NOMO-1 treated with DMSO at 0.1 percent for 48 hours (cell line): ENCODE measurements around the gene ACAP2.
A peak's percentile ranks its signal among the peaks of the same experiment; 100 is the strongest.
"Not testable (repeated sequence)": the region's sequence is repeated elsewhere in the genome, so short reads cannot be mapped to it uniquely, and the experiment has no call there.

ENCODE experiments used
- DNase-seq: peaks from one replicate; lab custom pipeline; 2025; ENCODE audit not compliant: unreplicated experiment; lab: John Stamatoyannopoulos, UW

ACAP2 gene, protein sequence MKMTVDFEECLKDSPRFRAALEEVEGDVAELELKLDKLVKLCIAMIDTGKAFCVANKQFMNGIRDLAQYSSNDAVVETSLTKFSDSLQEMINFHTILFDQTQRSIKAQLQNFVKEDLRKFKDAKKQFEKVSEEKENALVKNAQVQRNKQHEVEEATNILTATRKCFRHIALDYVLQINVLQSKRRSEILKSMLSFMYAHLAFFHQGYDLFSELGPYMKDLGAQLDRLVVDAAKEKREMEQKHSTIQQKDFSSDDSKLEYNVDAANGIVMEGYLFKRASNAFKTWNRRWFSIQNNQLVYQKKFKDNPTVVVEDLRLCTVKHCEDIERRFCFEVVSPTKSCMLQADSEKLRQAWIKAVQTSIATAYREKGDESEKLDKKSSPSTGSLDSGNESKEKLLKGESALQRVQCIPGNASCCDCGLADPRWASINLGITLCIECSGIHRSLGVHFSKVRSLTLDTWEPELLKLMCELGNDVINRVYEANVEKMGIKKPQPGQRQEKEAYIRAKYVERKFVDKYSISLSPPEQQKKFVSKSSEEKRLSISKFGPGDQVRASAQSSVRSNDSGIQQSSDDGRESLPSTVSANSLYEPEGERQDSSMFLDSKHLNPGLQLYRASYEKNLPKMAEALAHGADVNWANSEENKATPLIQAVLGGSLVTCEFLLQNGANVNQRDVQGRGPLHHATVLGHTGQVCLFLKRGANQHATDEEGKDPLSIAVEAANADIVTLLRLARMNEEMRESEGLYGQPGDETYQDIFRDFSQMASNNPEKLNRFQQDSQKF

DNA sequence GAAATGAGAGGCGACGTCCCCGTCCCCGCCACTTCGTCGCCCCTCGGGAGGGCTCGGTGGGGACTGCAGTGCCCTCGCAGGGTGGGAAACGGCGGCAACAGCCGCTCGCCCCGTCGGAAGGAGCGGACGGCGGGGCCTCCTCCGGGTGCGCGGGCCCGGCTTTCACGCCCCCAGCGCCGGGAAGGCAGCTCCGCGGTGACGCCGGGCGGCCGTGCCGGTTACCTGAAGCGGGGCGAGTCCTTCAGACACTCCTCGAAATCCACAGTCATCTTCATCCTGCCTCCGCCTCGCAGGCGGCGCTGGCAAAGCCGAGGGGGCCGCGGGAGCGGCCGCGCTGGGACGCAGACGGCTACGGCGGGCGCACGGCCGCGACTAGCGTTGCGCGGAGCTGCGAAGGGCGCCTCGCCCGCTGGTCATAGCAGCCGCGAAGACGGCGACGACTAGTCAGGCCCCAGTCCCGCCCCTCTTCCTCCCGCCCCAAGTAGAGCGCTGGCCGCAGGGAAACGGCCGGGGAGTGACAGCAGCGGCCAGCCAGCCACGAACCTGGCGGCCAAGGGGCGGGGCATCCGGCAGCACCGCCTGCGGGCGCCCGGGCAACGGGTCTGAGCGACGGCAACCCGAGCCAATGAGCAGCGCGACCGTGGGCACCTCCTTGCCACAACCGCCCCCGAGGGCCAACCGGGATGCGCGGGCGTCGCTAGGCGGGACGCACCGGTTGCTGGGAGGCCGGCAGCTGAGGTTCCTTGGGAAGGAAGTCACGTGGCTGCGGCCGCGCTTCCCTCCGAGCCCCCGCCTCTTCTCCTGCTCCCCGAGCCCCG is at the start of gene ACAP2:
TSS of gene ACAP2 (minus strand) at position 448 of the 818 bp plus-strand sequence. CDS start at position 275, 173 bp downstream.
- peak; percentile 100 for DNase-seq

DNA sequence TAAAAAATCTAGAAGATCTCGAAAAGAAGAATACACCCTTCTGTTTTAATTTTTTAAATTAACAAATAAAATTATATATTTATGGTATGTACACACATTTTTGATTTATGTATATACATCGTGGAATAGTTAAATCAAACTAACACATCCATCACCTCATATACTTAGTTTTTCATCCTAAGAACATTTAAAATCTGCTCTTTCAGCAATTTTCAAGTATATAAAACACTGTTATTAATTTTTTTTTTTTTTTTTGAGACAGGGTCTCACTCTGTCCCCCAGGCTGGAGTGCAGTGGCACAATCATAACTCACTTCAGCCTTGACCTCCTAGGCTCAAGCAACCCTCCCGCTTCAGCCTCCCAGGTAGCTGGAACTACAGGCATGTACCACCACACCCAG is 32.8 kb upstream of the ACAP2 start:
- DNase-seq: no peak

DNA sequence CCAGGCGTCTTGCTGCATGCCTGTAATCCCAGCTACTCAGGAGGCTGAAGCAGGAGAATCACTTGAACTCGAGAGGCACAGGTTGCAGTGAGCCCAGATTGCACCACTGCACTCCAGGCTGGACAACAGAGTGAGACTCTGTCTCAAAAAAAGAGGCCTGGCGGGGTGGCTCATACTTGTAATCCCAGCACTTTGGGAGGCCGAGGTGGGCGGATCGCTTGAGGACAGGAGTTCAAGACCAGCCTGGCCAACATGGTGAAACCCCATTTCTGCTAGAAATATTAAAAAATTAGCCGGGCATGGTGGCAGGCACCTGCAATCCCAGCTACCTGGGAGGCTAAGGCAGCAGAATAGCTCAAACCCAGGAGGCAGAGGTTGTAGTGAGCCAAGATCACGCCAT is 32.3 kb upstream of the ACAP2 start:
- not testable (repeated sequence) for DNase-seq

DNA sequence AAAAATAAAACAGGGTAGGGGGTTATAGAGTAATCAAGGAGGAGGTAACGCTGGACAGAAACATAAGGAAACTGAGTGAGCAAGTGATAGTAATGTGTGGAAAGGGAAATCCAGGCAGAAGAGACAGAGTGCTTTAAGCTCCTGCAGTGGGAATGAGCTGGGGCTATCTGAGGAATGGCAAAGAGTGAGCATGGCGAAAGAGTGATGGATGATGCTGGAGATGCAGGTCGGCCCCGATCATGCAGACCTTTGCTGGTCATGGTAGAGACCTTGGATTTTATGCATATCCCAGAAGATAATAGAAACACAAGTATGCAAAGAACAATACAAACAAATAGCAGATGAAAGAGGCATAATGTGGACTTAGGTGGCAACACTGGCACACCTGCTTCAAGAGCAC is 26.0 kb upstream of the ACAP2 start:
- DNase-seq: no peak

DNA sequence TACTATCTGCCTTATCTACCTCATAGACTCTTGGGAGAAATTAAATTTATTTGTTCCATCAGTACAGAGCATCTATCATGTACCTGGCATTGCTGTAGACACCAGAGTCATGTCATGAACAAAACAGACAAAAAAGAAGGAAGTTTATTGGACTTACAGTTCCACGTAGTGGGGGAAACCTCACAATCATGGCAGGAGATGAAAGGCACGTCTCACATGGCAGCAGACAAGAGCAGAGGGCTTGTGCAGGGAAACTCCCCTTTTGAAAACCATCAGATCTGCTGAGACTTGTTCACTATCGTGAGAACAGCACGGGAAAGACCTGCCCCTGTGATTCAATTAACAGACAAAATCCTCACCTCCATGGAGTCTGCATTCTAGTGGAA is 25.6 kb upstream of the ACAP2 start:
- no peak for DNase-seq

DNA sequence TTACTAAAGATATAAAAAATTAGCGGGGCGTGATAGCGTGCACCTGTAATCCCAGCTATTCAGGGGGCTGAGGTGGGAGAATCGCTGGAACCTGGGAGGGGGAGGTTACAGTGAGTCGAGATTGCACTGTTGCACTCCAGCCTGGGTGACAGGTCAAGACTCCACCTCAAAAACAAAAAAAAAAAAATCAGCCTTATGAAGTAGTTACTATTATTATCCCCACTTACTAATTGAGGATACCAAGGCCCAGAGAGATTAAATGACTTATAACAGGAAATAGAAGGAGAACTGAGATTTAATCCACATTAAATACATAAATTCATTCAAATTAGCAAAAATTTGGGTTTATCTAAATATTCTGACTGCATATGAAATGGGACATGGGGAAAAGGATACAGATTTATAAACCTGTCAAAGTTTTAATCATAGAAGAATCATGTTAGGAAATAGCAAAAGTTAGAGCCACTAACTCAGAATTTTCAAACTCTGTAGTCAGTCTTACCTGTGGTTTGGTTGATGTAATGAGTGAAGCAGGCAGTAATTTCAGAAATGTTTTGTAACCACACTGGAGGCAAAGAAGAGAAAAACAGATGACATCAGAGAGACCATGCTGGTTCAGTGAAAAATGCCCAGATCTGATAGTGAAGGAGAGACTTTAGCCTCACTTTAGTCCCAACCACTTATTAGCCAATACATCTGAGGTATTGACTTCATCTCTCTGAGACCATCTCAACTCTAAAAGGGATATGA is 25.0 kb upstream of the ACAP2 start:
- DNase-seq: no peak

DNA sequence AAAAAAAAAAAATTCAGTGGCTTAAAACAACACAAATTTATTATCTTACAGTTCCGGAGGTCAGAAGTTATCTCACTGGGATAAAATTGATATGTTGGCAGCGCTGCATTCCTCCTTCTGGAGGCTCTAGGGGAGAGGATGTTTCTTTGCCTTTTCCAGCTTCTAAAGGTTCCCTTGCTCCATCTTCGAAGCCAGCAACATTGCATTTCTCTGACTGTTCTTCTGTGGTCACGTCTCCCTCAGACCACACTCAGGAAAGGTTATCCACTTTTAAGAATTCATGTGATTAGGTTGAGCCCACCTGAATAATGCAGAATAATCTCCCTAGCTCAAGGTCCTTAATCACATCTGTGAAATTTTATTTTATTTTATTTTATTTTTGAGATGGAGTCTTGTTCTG is 23.4 kb upstream of the ACAP2 start:
- no peak for DNase-seq

DNA sequence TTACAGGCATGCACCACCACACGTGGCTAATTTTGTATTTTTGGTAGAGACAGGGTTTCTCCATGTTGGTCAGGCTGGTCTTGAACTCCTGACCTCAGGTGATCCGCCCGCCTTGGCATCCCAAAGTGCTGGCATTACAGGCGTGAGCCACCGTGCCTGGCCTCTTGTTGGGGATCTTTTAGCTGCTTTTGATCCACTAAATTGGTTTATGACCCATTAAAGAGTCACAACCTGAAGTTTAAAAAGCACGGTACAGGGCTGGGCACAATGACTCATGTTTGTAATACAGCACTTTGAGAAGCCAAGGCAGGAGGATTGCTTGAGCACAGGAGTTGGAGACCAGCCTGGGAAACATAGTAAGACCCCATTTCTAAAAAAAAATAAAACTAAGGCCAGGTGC is 20.1 kb upstream of the ACAP2 start:
- DNase-seq: not testable (repeated sequence)

DNA sequence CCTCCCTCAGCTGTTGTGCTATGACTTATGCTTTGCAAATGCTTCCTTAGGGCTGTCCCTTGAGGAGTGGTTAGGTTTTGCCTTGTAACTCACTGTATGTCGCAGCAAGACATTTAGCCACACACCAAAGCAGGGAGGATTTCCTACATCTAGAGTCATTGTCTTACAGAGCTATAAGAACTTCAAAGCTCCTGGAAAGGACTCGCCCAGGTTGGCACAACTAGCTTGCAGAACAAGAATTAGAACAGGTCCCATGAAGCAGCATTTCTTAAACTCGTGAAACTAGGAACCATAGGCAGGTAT is 19.4 kb upstream of the ACAP2 start:
- no peak for DNase-seq

DNA sequence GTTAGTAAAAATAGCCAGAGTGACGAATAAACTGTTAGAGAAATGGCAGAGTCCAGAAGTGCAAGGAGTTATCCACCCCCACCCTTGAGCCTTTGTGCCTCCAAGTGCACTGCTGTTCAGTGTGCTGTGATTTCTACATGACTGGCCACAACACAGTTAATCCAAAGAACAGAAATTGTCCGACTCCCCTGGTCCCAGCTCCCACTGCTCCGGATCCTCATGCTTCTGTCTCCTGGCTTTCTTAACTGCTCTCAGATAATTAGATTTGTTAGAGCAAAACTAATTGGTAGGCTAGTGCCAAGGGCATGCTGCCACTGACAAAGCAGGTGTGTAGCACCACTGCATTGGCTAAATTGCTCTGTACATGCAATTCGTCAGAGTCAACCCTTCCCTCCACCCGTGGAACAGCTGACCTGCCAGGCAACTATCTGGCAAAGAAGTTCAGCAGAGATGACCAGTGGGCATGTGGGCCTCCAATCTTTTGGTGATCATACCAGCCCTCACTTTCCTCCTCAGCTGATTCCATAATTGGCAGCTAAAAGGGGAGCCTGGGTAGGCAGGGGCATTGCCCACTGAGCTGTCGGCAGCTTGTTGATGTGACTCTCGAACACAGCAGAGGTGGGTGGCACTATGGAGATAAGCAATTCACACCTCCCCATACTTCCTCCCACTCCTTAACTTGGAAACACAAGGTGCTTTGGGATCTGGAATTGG is 18.9 kb upstream of the ACAP2 start:
- DNase-seq: no peak

DNA sequence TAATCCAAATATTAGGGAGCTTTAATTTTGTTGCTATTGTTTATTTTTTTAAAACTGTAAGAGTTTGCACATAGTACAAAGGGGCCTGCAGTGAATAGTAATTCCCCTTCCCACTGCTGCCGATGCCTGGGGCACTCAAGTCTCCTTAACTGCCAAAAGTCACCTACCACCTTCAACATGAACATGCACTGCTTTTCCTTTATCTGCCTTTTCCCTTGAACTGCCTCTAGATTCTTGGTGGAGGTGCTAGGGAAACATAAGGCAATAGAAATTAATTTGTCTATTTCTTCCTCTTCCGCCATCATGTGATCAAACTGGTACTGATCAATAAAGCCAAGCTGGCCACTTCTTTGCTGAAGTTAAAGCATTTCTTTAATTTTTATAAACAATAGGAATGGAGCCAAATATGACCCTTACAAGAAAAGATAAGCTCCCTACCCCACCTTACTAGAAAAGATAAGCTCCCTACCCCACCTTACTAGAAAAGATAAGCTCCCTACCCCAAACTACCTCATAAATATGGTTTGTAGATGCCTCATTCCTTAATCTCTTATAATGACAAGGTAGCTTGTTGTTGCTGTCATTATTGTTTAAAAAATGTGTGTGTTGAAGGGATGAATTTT is 17.4 kb upstream of the ACAP2 start:
- no peak for DNase-seq

DNA sequence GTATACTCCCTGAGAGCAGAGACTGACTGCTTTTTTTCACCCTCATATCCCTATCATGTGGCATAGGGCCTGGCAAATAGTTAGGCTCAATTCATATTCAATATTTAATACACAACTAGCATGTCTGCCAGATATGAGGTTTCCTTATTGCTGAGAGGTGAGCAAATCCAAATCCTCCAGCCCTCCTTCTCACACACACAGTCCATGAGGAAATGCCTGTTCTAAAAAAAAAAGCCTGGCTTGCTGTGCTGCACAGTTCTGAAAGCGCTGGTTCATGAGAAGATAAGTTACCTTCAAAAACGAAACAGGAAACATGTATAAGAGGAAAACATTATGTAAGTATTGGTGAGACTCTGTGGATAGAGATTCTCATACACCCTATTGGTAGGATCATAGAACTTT is 15.5 kb upstream of the ACAP2 start:
- DNase-seq: peak; percentile 92

DNA sequence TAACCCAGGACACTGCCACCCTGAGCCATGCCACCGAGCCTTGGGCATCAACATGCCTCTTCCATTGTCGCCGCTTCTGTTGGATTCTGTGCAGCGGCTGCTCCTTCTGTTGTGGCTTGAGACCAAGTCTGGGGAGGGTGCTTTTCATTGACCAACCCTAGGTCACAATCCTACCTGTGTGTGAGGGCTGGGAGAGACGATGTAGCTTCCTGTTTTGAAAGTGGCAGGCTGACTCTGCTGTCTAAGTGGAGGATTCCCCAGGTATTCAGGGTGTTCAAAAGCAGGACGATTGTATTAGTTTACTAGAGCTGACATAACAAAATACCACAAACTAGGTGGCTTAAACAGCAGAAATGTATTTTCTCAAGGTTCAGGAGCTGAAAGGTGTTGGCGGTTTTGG is 13.0 kb upstream of the ACAP2 start:
- no peak for DNase-seq

DNA sequence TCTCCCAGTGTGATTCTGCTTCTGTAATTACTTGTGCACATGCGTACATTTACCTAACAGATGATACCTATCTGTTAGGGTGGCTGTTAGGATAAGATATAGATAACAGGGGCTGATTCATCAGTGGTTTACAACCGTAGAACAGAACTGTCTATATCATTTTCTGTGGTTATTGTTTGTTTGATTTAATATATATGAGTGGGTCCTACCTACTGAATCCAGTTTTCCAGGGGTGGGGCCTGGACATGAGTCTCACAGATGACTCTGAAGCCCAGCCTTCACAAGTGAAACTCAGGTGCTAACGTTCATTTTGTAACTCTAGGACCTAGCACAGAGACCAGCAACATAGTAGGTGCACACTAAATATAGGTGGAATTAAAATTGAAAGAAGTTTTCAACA is 10.4 kb upstream of the ACAP2 start:
- no peak for DNase-seq

DNA sequence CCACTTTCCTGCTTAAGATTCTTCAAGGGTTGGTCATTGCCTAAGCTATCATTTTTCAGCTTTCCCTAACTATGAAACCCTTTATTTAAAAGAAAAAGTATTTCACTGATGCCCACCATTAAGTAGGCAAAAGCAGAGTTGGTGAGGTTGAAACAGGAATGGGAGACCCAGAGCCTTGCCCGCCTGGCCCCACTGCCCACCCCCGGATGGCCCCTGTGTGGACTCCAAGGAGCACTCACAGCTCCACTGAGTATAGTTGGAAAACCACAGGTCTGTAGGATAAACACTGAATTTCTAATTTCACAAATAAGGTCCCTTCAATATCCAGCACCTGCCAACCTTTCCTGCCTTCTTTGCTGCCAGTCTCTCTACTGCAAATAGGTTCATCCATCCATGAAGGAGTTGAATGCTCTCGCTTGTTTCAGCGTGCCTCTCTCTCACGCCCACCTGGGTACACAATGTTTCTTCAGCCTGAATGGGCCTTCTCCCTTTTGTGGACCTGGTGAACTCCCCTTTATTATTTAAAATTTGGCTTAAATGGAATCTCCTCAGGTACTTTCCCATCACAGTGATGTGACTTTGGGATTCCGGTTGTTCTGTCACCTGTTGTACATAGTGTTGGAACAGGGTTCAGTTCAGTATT is 8.7 kb upstream of the ACAP2 start:
- DNase-seq: no peak

DNA sequence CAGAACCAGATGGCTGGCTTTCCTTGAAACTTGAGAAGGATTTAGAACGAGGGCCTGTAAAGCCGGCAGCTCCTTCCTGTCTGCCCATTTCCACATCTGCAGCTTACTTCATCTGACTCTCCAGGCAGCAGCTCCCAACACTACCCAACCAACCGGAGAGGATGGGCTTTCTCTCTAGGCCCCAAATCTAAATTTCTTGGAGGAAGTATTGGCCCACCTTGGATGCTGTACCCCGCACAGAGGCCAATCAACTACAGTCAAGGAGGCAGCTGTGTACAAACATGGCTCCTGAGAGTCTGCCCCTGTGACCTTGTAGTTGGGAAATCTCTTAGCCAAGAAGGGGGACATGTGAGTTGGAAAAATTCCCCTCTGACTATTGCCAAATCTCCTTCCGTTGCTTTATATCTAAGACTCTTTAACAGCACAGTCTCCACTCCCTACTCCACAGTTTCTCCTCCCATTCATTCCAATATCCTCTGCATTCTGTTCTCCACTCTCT is 8.0 kb upstream of the ACAP2 start:
- peak; percentile 61 for DNase-seq

DNA sequence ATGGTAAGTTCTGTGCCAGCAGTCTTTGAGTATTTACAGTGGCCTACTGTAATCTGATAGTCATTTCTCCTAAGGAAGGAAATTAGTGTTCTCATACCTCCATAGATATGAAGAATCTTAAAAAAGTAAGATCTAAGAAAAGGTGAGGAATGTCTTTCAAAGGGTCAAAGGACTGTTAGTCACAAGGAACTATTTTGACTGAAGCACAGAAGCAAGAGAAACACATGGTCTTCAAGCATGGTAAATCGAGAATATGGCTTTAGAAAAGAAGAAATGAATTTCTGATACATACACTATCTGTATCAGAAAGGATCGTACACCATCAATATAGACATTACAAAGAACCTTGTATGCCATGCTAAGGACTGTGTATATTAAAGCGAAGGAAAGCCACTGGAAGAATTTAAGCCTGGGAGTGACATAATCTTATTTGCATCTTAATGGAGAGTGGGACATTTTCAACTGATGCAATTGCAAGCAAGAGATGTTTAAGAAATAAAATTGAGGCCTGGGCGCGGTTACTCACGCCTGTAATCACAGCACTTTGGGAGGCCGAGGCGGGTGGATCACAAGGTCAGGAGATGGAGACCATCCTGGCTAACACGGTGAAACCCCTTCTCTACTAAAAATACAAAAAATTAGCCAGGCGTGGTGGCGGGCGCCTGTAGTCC is 5.5 kb upstream of the ACAP2 start:
- no peak for DNase-seq

DNA sequence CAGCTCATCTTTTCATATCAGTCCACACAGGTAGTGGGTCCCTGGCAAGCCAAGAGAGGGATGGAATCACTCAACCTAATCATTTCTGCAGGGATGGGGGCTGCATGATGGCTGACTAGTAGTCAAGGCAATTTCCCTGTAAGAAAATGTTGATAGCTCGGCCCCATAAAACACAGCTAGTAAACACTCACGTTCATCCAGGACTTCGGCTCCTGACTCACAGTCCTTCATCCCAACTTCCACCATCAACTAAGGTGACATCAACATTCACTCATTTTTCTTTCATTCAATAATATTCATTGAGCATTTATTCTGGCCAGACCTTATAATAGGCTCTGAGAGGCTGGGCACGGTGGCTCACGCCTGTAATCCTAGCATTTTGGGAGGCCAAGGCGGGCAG is 4.4 kb upstream of the ACAP2 start:
- no peak for DNase-seq

DNA sequence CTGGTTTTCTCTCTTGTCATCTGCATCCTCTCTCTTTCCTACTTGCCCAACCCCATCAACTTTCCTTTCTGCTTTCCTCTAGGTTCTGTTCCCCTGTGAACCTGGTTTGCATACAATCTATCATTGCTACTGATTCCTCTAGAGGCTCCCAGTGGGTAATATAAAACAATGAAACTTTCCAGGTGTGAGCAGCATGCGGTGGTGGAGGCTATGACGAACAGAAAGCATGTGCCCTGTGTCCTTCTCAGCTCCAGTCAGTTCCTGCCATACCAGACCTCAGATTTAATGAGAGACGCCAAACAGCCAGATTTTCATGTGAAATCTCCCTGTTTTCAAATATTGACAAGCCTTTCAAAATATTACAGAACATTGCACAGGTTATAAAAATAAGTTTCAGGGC is 3.5 kb upstream of the ACAP2 start:
- DNase-seq: no peak
